GM18873 (cell line): ENCODE measurements around the gene PTGR3.

ENCODE experiments used
- ATAC-seq: cut with Tn5 transposase; IDR thresholded peaks from one replicate; pipeline ENCODE4 v1.9.1; 2021; ENCODE audit warnings: mild to moderate bottlenecking, moderate library complexity, moderate number of reproducible peaks; ENCODE audit not compliant: unreplicated experiment, low FRiP score

The PTGR3 gene

GRCh38 chr18:75172299-75173124, 36.4 kb downstream of the PTGR3 start:
- no peak for ATAC-seq

- no peak for ATAC-seq
These were observed 38.0 kb downstream of the PTGR3 start for GRCh38 chr18:75170916-75171315.

GRCh38 chr18:75170022-75170789, 38.7 kb downstream of the PTGR3 start:
- ATAC-seq = no peak

GRCh38 chr18:75169411-75169810, 39.5 kb downstream of the PTGR3 start:
- no peak for ATAC-seq

- no peak for ATAC-seq
These were observed 40.3 kb downstream of the PTGR3 start for GRCh38 chr18:75168619-75169018.

GRCh38 chr18:75167759-75168618, 41.0 kb downstream of the PTGR3 start:
- no peak for ATAC-seq

- no peak for ATAC-seq
These were observed 41.8 kb downstream of the PTGR3 start for GRCh38 chr18:75167137-75167536.

GRCh38 chr18:75165926-75166325, 43.0 kb downstream of the PTGR3 start:
- no peak for ATAC-seq

GRCh38 chr18:75164479-75164878, 44.5 kb downstream of the PTGR3 start:
- ATAC-seq = no peak

GRCh38 chr18:75163736-75164135, 45.2 kb downstream of the PTGR3 start:
- ATAC-seq = no peak

- ATAC-seq = no peak
These were observed 46.0 kb downstream of the PTGR3 start for GRCh38 chr18:75162978-75163377.

- no peak for ATAC-seq
These were observed 46.5 kb downstream of the PTGR3 start for GRCh38 chr18:75162467-75162866.

- ATAC-seq = no peak
These were observed 47.5 kb downstream of the PTGR3 start for GRCh38 chr18:75161256-75162028.

- ATAC-seq = no peak
These were observed 48.6 kb downstream of the PTGR3 start for GRCh38 chr18:75160364-75160763.

- ATAC-seq = no peak
These were observed 49.1 kb downstream of the PTGR3 start for GRCh38 chr18:75159646-75160356.

- ATAC-seq = no peak
These were observed 49.8 kb downstream of the PTGR3 start for GRCh38 chr18:75159238-75159518.
